Measurements from ENCODE around the gene CHAMP1.

CHAMP1 gene

GRCh38 chr13:114286808-114287207, 27.5 kb upstream of the CHAMP1 start:
- DNase-seq, result no peak
- intact Hi-C loops (cut with DNase I; ENCODE audit: low total_unique reads), result no loop called here
- Histone ChIP-seq H3K4me3 (no peak overlapping the region), H3K4me1 (peaks cover 0 to 18% (median 11%) of the 10 kb centered on the region in 4 donors), H3K27ac (no peak overlapping the region), H3K36me3 (peaks cover 11 to 62% (median 39%) of the 10 kb centered on the region in 3 donors), H3K9me3 (no peaks in the 10 kb centered on the region), H3K27me3 (no peaks in the 10 kb centered on the region)
- no peak for TF ChIP-seq CTCF (IDR thresholded peaks at IDR 0.05)

- no peaks in the 10 kb centered on the region for H3K27me3 ChIP-seq
- no peaks in the 10 kb centered on the region for H3K9me3 ChIP-seq
- peaks cover 22 to 76% (median 52%) of the 10 kb centered on the region in 3 donors for H3K36me3 ChIP-seq
- peaks cover 0 to 11% (median 4%) of the 10 kb centered on the region in 4 donors for H3K4me1 ChIP-seq
- no peak for DNase-seq
- no peak overlapping the region for H3K27ac ChIP-seq
- TF ChIP-seq CTCF (IDR thresholded peaks at IDR 0.05), result no peak
- H3K4me3 ChIP-seq, result no peak overlapping the region
- intact Hi-C loops (cut with DNase I; ENCODE audit: low total_unique reads), result no loop called here
Measured at GRCh38 chr13:114288157-114288591, 26.1 kb upstream of the CHAMP1 start.

GRCh38 chr13:114296448-114296847, 17.9 kb upstream of the CHAMP1 start:
- peaks cover 46 to 66% (median 53%) of the 10 kb centered on the region in 3 donors for H3K36me3 ChIP-seq
- DNase-seq, result no peak
- TF ChIP-seq CTCF (IDR thresholded peaks at IDR 0.05), result no peak
- H3K27ac ChIP-seq, result no peak overlapping the region
- no peaks in the 10 kb centered on the region for H3K9me3 ChIP-seq
- no peaks in the 10 kb centered on the region for H3K27me3 ChIP-seq
- H3K4me3 ChIP-seq, result no peak overlapping the region
- no peaks in the 10 kb centered on the region for H3K4me1 ChIP-seq
- intact Hi-C loops (cut with DNase I; ENCODE audit: low total_unique reads), result no loop called here

- DNase-seq, result no peak
- TF ChIP-seq CTCF (IDR thresholded peaks at IDR 0.05), result no peak
- no peaks in the 10 kb centered on the region for H3K27me3 ChIP-seq
- peaks cover 41 to 67% (median 56%) of the 10 kb centered on the region in 3 donors for H3K36me3 ChIP-seq
- H3K27ac ChIP-seq, result no peak overlapping the region
- no peaks in the 10 kb centered on the region for H3K9me3 ChIP-seq
- H3K4me3 ChIP-seq, result no peak overlapping the region
- H3K4me1 ChIP-seq, result no peaks in the 10 kb centered on the region
- intact Hi-C loops (cut with DNase I; ENCODE audit: low total_unique reads), result no loop called here
Measured at GRCh38 chr13:114296902-114297301, 17.4 kb upstream of the CHAMP1 start.

GRCh38 chr13:114298866-114299265, 15.4 kb upstream of the CHAMP1 start:
- Histone ChIP-seq H3K27me3 (no peaks in the 10 kb centered on the region), H3K4me1 (no peaks in the 10 kb centered on the region), H3K4me3 (no peak overlapping the region), H3K9me3 (no peaks in the 10 kb centered on the region), H3K27ac (no peak overlapping the region), H3K36me3 (peaks cover 33 to 67% (median 63%) of the 10 kb centered on the region in 3 donors)
- no peak for TF ChIP-seq CTCF (IDR thresholded peaks at IDR 0.05)
- intact Hi-C loops (cut with DNase I; ENCODE audit: low total_unique reads), result no loop called here
- DNase-seq, result no peak
